ENCODE measurements around the gene FIG4. TPM values are rescaled to one million over a fixed set of nuclear protein-coding genes. Genes with fewer than 3 reads are reported as not detected.

Gene FIG4
- polyA plus RNA-seq (2012; ENCODE audit: missing spikeins) = 10.8 TPM

- FAIRE-seq (peak; percentile 95), DNase-seq (ENCODE audit: insufficient read length) (peak; percentile 62)
- TF ChIP-seq TAF1 (IDR thresholded peaks at IDR 0.05; ENCODE audit: borderline replicate concordance, low read depth, low read length) (no peak; the same call in 1 of the 2 replicates), POLR2A (IDR thresholded peaks at IDR 0.05; ENCODE audit: low read depth, low read length) (peak; percentile 42; the same call in 1 of the 2 replicates)
Measured at GRCh38 chr6:109690737-109691621, at the start of gene FIG4, which contains the start of gene AK9. FIG4 (plus strand) TSS chr6:109691296; CDS start chr6:109691436, 140 bp downstream. AK9 (minus strand) TSS chr6:109691202; CDS start chr6:109675745, 15,457 bp downstream.

- no peak for TF ChIP-seq TAF1 (IDR thresholded peaks at IDR 0.05; ENCODE audit: borderline replicate concordance, low read depth, low read length)
- no peak for TF ChIP-seq POLR2A (IDR thresholded peaks at IDR 0.05; ENCODE audit: low read depth, low read length)
- no peak for TF ChIP-seq POLR2AphosphoS5 (IDR thresholded peaks at IDR 0.05; ENCODE audit: low read depth, low read length)
- FAIRE-seq (no peak), DNase-seq (ENCODE audit: insufficient read length) (no peak)
Measured at GRCh38 chr6:109644131-109644530, 47.0 kb upstream of the FIG4 start.

GRCh38 chr6:109653264-109653663, 37.8 kb upstream of the FIG4 start:
- FAIRE-seq (no peak), DNase-seq (ENCODE audit: insufficient read length) (no peak)
- TF ChIP-seq POLR2A (IDR thresholded peaks at IDR 0.05; ENCODE audit: low read depth, low read length) (no peak), POLR2AphosphoS5 (IDR thresholded peaks at IDR 0.05; ENCODE audit: low read depth, low read length) (no peak), TAF1 (IDR thresholded peaks at IDR 0.05; ENCODE audit: borderline replicate concordance, low read depth, low read length) (no peak)

GRCh38 chr6:109655761-109656262, 35.3 kb upstream of the FIG4 start:
- no peak for TF ChIP-seq POLR2AphosphoS5 (IDR thresholded peaks at IDR 0.05; ENCODE audit: low read depth, low read length)
- no peak for TF ChIP-seq POLR2A (IDR thresholded peaks at IDR 0.05; ENCODE audit: low read depth, low read length)
- TF ChIP-seq TAF1 (IDR thresholded peaks at IDR 0.05; ENCODE audit: borderline replicate concordance, low read depth, low read length) = no peak
- no peak for DNase-seq (ENCODE audit: insufficient read length)
- no peak for FAIRE-seq

- DNase-seq (ENCODE audit: insufficient read length) (no peak), FAIRE-seq (no peak)
- TF ChIP-seq POLR2AphosphoS5 (IDR thresholded peaks at IDR 0.05; ENCODE audit: low read depth, low read length) (no peak), POLR2A (IDR thresholded peaks at IDR 0.05; ENCODE audit: low read depth, low read length) (no peak), TAF1 (IDR thresholded peaks at IDR 0.05; ENCODE audit: borderline replicate concordance, low read depth, low read length) (no peak)
Measured at GRCh38 chr6:109660526-109661320, 30.4 kb upstream of the FIG4 start.

- DNase-seq (ENCODE audit: insufficient read length) = no peak
- FAIRE-seq = peak; percentile 21
- TF ChIP-seq POLR2AphosphoS5 (IDR thresholded peaks at IDR 0.05; ENCODE audit: low read depth, low read length) = no peak
Measured at GRCh38 chr6:109662192-109662591, 28.9 kb upstream of the FIG4 start.

GRCh38 chr6:109669811-109670210, 21.3 kb upstream of the FIG4 start:
- FAIRE-seq (no peak), DNase-seq (ENCODE audit: insufficient read length) (no peak)
- TF ChIP-seq POLR2A (IDR thresholded peaks at IDR 0.05; ENCODE audit: low read depth, low read length) = no peak
- no peak for TF ChIP-seq TAF1 (IDR thresholded peaks at IDR 0.05; ENCODE audit: borderline replicate concordance, low read depth, low read length)
- TF ChIP-seq POLR2AphosphoS5 (IDR thresholded peaks at IDR 0.05; ENCODE audit: low read depth, low read length) = no peak

- FAIRE-seq = no peak
- DNase-seq (ENCODE audit: insufficient read length) = no peak
- TF ChIP-seq TAF1 (IDR thresholded peaks at IDR 0.05; ENCODE audit: borderline replicate concordance, low read depth, low read length) (no peak), POLR2AphosphoS5 (IDR thresholded peaks at IDR 0.05; ENCODE audit: low read depth, low read length) (no peak), POLR2A (IDR thresholded peaks at IDR 0.05; ENCODE audit: low read depth, low read length) (no peak)
Measured at GRCh38 chr6:109671733-109672132, 19.4 kb upstream of the FIG4 start.

- no peak for DNase-seq (ENCODE audit: insufficient read length)
- FAIRE-seq = no peak
- TF ChIP-seq POLR2AphosphoS5 (IDR thresholded peaks at IDR 0.05; ENCODE audit: low read depth, low read length) = no peak
- TF ChIP-seq TAF1 (IDR thresholded peaks at IDR 0.05; ENCODE audit: borderline replicate concordance, low read depth, low read length) = no peak
- TF ChIP-seq POLR2A (IDR thresholded peaks at IDR 0.05; ENCODE audit: low read depth, low read length) = no peak
Measured at GRCh38 chr6:109672175-109672574, 18.9 kb upstream of the FIG4 start.

GRCh38 chr6:109672839-109673238, 18.3 kb upstream of the FIG4 start:
- no peak for TF ChIP-seq TAF1 (IDR thresholded peaks at IDR 0.05; ENCODE audit: borderline replicate concordance, low read depth, low read length)
- TF ChIP-seq POLR2A (IDR thresholded peaks at IDR 0.05; ENCODE audit: low read depth, low read length) = no peak
- no peak for TF ChIP-seq POLR2AphosphoS5 (IDR thresholded peaks at IDR 0.05; ENCODE audit: low read depth, low read length)
- DNase-seq (ENCODE audit: insufficient read length) (no peak), FAIRE-seq (no peak)

- no peak for TF ChIP-seq TAF1 (IDR thresholded peaks at IDR 0.05; ENCODE audit: borderline replicate concordance, low read depth, low read length)
- TF ChIP-seq POLR2A (IDR thresholded peaks at IDR 0.05; ENCODE audit: low read depth, low read length) = no peak
- no peak for TF ChIP-seq POLR2AphosphoS5 (IDR thresholded peaks at IDR 0.05; ENCODE audit: low read depth, low read length)
- no peak for DNase-seq (ENCODE audit: insufficient read length)
- FAIRE-seq = no peak
Measured at GRCh38 chr6:109676724-109677123, 14.4 kb upstream of the FIG4 start.

All from GM12892 (cell line).